ENCODE measurements around the gene GAB2.
"Not testable (repeated sequence)": the region's sequence is repeated elsewhere in the genome, so short reads cannot be mapped to it uniquely, and the experiment has no call there.

The GAB2 gene

GRCh38 chr11:78417175-78417887 lies at the start of gene GAB2:
Gene GAB2, minus strand, starts transcription at chr11:78417820. Its CDS starts 100 bp downstream, at chr11:78417720.
- peak within 1 kb of the TSS; percentile 33 for H3K27ac ChIP-seq
- DNase-seq (ENCODE audit: low read depth, low spot score): no peak

- H3K27ac ChIP-seq: no peak overlapping the region
- no peak for DNase-seq (ENCODE audit: low read depth, low spot score)
Measured at GRCh38 chr11:78467370-78467769, 49.8 kb upstream of the GAB2 start.

GRCh38 chr11:78465169-78465942 lies 47.7 kb upstream of the GAB2 start:
- H3K27ac ChIP-seq: no peak overlapping the region
- no peak for DNase-seq (ENCODE audit: low read depth, low spot score)

GRCh38 chr11:78464787-78465168 lies 47.2 kb upstream of the GAB2 start:
- DNase-seq (ENCODE audit: low read depth, low spot score); H3K27ac ChIP-seq: not testable (repeated sequence)

- DNase-seq (ENCODE audit: low read depth, low spot score): no peak
- no peak overlapping the region for H3K27ac ChIP-seq
Measured at GRCh38 chr11:78460471-78460870, 42.9 kb upstream of the GAB2 start.

- DNase-seq (ENCODE audit: low read depth, low spot score): no peak
Measured at GRCh38 chr11:78459738-78460137, 42.1 kb upstream of the GAB2 start.

GRCh38 chr11:78457448-78457847 lies 39.8 kb upstream of the GAB2 start:
- DNase-seq (ENCODE audit: low read depth, low spot score): no peak
- no peak overlapping the region for H3K27ac ChIP-seq

More at GRCh38 chr11:78459738-78460137, 42.1 kb upstream of the GAB2 start:
- no peak overlapping the region for H3K27ac ChIP-seq

DNA sequence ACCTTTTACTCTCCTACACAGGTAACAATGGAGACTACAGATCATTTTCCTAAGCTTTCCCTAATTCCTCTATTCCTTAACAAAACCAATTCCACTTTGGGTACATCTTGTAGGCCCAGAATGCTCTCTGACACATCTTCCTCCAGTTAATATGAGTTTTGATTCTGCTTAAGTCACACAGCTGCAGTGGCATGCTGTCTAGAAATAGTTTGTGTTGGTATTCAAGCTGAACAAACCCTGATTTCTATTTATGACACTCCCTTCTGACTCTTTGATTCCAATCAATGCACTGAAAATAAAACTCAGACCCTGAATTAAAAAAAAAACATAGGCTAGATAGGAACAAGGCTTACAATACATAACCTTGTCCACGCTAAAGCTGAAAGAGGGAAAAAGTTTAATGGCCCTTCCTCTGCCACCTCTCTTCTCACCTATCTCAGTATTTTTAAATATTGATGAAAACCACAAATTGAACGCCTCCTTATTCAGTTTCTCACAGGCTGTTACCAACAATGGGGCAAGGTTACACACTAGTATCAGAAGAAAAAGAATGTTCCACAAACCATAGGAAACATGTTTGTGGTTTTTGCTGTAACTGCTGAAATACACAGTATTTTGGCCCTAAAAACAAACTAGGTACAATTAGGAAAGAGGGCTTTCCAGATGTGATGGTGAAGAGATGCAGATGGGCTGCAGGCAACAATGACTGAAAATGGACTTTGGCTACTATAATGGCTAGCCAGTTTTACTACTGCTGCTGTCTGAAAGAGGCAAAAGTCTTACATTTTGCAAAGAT lies 35.7 kb upstream of the GAB2 start:
- DNase-seq (ENCODE audit: low read depth, low spot score): no peak
- no peak overlapping the region for H3K27ac ChIP-seq

DNA sequence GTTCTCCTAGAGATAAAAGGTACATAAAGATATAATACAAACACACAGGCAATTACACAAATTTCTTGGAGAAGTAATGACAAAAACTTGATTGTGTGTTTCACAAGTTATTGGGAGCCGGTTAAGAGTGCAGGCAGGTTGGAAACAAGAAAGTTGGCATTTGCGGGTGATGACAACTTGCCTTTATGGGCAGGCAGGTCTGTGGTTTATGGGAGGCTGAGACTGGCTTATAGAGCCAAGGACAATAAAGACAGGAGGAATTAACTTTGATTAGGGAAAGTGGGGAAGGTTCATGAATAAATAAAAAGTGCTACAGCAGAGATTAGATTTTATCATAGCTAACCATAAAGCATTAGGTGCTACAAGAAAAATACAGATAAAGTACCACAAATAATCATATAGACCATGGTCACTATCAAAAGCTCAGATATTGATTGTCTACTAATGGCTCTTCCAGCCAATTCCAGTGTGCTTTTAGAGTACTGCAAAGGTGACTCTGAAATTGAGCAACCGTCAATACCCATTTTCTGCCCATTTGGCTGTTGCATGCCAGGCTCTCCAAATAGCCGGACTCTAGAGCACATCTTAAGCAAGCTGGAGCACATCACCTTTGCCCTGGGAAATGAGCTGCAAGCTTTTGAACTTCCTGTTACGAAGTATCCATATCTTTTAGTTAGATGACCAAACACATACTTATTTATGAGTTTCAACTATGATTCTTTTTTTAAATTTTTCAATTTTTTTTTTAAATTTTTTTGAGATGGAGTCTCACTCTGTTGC lies 33.9 kb upstream of the GAB2 start:
- no peak for DNase-seq (ENCODE audit: low read depth, low spot score)
- H3K27ac ChIP-seq: no peak overlapping the region

DNA sequence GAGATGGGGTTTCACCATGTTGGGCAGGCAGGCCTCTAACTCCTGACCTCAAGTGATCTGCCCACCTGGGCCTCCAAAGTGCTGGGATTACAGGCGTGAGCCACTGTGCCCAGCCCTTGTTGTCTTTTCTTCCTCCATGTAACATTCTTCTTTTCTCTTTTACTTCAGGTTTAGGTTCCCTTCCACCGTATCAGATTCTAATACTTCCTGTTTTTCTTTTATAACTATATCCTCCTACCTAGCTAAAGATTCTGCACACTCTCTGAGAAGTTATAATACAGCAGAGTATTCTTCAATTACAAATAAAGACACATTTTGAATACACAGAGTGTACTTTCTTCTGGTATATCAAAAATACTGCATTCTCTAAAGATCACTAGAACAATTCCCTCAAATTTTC lies 33.2 kb upstream of the GAB2 start:
- no peak overlapping the region for H3K27ac ChIP-seq
- no peak for DNase-seq (ENCODE audit: low read depth, low spot score)

DNA sequence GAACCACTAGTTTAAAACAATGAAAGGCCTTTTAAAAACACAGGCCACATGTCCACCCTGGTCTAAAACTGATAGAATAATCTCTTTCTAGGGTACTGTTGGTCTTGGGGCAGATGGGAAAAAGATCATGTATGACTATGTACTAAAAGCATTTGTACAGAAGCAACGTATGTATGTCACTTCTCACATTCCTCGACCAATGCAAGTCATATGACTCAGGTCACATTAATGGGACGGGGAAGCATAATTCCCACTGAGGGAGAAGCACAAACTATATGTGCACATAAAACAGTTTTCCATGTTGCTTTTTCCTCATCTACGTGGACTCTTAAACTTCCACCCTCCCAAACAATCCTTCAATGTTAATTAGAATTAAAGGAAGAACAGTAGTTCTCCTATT lies 32.2 kb upstream of the GAB2 start:
- DNase-seq (ENCODE audit: low read depth, low spot score): no peak

DNA sequence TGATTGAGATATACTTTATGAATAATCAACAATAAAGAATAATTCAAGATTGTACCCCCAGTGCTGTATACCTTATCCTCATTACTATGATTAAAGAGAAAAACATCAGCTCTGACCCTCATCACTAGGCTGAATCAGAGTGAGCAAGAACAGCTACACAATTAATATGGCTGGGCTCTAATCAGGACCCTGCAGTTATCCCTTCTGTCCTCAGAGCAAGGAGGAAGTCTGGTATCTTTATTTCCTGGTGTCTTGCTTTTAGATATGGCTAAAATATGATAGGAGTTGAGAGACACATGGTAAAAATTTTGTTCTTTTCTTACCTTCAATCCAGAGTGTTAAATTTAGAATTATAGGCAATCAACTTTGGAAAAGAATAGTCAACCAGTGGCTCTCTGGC lies 28.6 kb upstream of the GAB2 start:
- DNase-seq (ENCODE audit: low read depth, low spot score): no peak
- no peak overlapping the region for H3K27ac ChIP-seq

More for the DNA sequence above, 32.2 kb upstream of the GAB2 start:
- no peak overlapping the region for H3K27ac ChIP-seq

DNA sequence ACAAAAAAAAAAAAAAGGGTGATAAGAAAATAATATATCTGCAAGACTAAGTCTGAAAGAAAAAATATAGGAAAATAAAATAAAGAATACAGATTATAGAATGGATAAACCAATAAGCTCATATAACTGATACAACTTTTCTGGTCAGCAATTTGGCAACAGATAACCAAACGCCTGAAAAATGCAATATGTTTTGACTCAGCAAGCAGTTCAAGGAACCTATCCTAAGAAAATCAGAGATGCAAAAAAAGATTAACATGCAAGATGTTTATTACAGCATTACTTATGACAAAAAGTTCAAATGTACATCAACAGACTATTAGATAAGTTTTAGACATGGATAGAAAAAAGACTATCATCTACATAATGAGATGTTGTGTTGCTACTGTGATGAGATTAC lies 27.1 kb upstream of the GAB2 start:
- no peak overlapping the region for H3K27ac ChIP-seq
- no peak for DNase-seq (ENCODE audit: low read depth, low spot score)

- no peak for DNase-seq (ENCODE audit: low read depth, low spot score)
- H3K27ac ChIP-seq: no peak overlapping the region
Measured at GRCh38 chr11:78441956-78442355, 24.3 kb upstream of the GAB2 start.

DNA sequence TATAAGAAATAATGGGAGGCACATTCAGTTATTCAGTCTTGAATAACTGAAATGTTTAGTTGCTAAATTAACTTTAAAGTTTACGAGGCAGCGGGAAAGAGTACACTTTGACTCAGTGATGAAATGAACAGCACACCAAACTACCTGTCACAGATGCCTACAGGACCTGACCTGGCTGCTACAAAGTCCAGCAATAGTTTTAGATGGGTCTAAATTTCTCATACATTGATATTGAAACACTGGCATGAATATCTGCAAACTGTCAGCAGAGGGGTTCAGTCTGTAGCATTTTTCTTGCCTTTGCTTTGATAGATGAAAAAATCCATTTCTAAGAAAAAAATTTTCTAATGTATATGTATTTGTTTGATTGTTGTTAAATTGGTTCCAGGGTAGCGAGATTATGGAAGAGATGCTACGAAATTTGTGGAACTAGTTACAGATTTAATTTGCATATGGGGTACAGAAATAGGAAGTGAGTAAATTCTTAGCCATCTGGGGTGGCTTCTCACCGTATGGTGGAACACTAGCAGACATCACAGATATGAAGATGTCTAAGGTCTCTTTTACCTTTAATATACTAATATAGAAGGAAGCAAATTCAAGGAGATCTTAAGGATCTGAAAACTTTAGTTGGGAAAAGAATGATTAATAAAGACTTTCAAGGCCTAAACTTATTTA lies 20.8 kb upstream of the GAB2 start:
- no peak overlapping the region for H3K27ac ChIP-seq
- no peak for DNase-seq (ENCODE audit: low read depth, low spot score)

DNA sequence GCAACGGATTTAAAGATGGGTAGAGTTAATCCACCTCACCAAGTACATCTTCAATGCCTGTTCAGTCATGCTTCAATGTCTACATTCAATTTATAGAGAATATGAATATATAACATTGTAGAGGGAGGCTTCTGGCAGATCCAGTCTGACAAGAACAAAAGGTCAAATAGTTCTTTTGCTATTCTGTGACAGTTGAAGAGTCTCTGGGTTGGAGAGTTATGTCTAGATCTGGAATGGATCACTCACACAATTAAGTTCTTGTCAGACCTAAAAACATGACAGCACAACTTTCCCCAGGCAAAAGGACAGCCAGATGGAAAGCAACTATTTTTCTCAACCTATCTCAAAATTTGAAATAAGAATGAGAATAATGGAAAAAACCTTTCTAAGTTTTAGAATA lies 15.3 kb upstream of the GAB2 start:
- DNase-seq (ENCODE audit: low read depth, low spot score): no peak
- H3K27ac ChIP-seq: no peak overlapping the region

GRCh38 chr11:78432058-78432515 lies 14.5 kb upstream of the GAB2 start:
- no peak overlapping the region for H3K27ac ChIP-seq
- DNase-seq (ENCODE audit: low read depth, low spot score): no peak

GRCh38 chr11:78429660-78430059 lies 12.0 kb upstream of the GAB2 start:
- DNase-seq (ENCODE audit: low read depth, low spot score): no peak
- H3K27ac ChIP-seq: no peak overlapping the region

DNA sequence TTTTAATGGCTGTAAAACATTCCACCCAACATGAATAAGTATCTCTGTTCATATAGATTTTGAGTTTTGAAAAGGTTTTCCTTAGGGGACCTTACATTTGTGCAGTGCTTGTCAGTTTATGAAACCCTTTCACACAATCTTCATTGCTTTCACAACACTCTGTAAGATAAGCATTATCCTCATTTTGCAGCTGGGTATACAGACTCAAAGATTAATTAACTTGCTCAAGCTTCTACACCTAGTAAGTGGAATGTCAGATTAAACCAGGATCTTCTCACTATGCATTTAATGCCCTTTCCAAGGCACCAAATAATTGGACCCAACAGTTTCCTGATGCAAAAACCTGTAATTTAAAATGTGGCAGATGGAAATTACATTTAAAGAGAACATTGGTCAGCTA lies 11.6 kb upstream of the GAB2 start:
- no peak for DNase-seq (ENCODE audit: low read depth, low spot score)
- H3K27ac ChIP-seq: no peak overlapping the region

DNA sequence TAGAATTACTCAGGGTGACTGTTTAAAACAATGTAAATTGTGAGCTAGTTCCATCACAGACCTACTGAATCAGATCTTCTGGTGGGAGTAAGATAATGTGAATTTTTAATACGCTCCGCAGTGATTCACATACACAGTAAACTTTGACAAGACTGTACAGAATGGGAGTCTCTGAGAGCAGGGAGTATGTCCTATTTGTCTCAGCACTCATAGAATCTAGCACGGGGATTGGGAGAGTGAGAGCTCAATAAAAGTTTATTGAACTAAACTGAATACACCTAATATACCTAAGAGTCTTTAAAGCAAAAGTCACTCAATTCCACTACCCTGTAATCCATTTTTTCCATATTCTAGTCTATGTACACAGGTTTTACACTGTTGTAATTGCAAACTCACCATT lies 11.2 kb upstream of the GAB2 start:
- H3K27ac ChIP-seq: no peak overlapping the region
- DNase-seq (ENCODE audit: low read depth, low spot score): no peak
